Activated CD4-positive, alpha-beta T cell treated with anti-CD3 and anti-CD28 coated beads, Interleukin-2, amount 50 U/mL, for 48 hours (primary cell): ENCODE results near the gene STPG1.
A peak's percentile ranks its signal among the peaks of the same experiment; 100 is the strongest.

Experiments
- DNase-seq, 2 experiments: peaks; one replicate each; pipeline ENCODE4 v3.0.0-alpha.2; 2020

The STPG1 gene

DNA sequence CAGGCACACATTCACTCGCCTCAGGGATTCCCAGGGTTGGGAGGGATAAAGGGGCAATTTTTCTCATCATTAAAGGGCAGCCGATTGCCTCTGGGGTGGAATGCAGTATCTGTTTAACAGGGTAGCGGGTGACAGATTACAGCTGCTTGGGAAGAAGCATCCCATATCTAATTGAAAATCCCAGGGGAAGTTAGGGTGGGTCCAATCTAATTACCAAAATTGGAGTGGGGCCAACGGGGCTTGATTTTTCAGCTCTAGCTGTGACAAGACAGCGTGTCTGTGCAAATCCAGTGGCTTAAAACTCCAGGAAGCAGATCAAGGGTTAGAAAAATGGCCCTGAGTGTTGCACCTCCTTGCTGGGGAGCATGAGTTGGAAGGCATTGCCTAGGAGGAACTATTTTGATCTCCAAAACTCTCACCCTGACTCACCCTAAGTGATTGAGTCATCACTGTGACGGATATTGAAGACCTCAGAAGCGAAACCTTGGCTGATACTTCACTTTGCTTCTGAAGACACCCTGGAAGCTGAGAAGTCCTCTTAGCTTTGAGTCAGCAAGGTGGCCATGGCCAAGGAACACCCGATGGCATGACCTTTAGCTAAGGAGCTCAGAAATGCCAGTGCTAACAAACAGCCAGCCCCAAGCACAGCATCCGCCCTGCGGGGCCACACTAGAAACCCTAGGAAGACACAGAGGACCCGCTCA is 48.5 kb downstream of the STPG1 start:
- peak; percentile 36 to 52 for DNase-seq

DNA sequence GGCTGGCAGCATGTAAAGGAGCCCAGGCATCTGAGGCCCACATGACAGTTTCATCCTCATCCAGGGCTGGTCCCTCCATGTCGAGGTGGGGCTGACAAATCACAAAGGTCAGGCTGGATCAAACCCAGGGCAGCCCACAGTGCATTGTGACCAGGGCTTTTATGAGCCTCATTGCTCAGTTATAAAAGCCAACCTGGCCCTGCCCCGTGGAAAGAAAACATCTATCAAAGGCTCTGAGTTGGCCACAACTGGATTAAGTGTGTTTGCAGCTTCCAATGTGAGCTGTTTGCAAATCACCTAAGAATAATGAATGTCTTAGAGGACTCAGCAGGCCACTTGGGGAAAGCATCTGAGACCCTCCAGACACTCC is 49.0 kb downstream of the STPG1 start:
- DNase-seq: no peak

GRCh38 chr1:24363994-24364393 is 49.6 kb downstream of the STPG1 start:
- no peak for DNase-seq

DNA sequence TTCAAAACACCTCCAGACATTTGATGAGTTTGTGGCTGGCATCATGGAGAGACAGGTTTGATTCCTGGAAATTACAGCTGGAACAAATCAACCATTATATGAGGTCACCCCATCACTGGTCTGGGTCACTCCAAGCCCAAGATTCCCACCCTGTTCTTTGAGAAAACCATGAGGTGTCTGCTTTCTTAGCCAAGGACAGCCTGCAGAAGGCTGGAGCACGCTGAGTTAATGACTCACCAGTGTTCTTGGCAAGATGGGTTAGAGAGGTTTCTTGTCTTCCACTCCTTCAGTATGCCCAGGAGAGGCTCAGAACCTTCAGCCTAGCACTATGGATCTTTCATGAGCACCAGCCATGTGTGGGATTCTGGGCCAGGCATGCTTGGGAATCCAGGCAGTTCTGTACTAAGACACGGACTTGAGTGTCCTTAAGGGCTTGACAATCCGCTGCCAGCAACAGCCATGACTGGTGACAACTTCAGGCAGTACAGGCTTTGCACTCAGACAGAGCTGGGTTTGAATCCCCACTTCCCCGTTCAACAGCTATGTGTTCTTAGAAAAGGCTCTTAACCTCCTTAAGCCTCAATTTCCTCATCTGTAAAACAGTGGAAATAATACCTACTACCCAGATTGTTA is 50.5 kb downstream of the STPG1 start:
- no peak for DNase-seq

GRCh38 chr1:24362396-24362795 is 51.2 kb downstream of the STPG1 start:
- DNase-seq: no peak

GRCh38 chr1:24361811-24362210 is 51.8 kb downstream of the STPG1 start:
- DNase-seq: no peak

- no peak for DNase-seq
Measured at GRCh38 chr1:24360681-24361080, 52.9 kb downstream of the STPG1 start.

DNA sequence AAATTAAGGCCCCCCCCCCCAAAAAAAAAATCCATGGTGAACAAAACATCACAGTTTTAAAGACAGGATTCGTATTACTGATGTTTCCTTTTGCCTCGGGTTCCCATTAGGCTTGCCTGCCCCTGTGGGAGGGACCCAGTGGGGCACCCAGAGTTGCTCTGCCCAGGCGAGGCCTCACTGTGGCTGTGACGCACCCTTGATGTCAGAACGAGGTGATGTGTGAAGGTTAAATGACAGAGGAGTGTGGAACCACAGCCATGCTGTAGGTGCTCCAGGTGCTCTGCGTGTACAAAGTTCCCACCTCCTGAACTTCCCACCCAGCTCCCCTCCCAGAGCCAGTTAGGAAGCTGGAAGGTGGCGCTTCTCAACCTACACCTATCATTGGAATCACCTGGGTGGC is 56.5 kb downstream of the STPG1 start:
- DNase-seq: no peak

- no peak for DNase-seq
Measured at GRCh38 chr1:24355466-24355865, 58.1 kb downstream of the STPG1 start.

GRCh38 chr1:24353292-24353891 is 60.2 kb downstream of the STPG1 start:
- no peak for DNase-seq

- peak; percentile 72 to 81 for DNase-seq
Measured at GRCh38 chr1:24351918-24352627, 61.5 kb downstream of the STPG1 start.

GRCh38 chr1:24351247-24351646 is 62.3 kb downstream of the STPG1 start:
- peak; percentile 13 to 14 for DNase-seq

DNA sequence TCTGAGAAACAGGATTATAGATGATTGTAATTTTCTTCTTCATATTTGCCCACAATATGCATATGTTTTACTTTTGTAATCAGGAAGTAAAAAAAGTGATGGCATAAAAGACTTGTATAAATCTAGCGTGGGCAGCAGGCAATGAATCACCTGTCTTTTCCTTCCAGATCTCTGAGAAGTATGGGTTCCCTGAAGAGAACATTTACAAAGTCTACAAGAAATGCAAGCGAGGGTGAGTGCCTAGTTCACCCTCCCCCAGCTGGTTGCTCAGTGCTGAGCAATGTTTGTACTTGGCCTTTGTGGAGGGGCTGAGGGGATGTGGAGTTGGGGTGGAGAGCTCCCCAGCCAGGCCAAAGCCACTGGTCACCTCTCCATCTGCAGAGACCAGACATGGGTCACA is 63.7 kb downstream of the STPG1 start:
- DNase-seq: peak; percentile 24 to 27

DNA sequence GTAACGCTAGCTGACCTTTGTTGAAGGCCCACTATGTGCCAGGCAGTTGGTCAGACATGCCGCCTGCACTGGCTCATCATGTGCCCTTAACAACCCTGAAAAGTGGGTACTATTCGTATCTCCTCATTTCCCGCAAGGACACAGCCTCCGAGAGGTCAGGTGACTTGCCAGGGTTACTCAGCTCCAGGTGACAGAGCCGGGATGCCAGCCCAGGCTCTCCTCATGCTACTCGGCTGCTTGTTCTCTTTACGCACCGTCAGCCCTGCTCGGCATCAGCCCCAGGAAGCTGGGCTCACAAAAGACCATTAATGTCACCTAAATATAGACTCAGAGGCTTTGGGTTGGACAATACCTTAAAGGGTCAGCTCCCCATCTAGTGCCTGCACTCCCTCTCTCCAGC is 65.4 kb downstream of the STPG1 start:
- no peak for DNase-seq

DNA sequence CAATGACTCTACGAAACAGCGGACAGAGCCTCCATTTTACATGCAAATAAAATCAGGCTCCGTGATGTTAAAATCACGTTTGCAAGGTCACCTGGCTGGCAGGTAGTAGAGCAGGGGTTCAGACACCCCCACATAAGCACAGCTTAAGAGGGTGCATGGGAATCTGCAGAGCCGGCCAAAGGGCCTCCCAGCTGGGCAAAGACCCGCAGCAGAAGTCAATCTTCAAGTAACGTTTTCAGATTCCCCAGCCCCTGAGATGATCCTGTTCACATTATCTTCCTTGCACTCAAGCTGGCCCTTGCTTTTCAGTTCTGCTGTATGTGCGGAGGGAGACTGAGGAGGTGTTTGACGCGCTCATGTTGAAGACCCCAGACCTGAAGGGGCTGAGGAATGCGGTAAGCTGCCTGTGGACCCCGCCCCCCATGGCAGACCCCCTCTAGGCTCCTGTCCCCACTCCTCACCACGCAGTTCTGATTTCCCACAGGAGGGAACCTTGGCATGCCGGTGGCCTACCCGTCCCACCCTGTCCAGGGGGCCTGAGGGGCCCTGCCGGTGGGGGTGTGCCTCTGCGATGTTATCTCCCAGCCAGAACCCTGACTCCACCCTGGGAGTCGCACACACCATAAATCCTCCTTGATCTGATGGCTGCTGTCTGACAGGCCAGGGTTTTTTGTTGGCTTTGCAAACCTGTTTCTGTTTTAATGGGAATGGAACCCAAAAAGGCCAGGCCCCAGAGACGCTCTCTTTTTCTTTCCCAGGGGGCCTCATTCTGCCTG is 66.2 kb downstream of the STPG1 start:
- DNase-seq: no peak

GRCh38 chr1:24345334-24345733 is 68.2 kb downstream of the STPG1 start:
- no peak for DNase-seq

DNA sequence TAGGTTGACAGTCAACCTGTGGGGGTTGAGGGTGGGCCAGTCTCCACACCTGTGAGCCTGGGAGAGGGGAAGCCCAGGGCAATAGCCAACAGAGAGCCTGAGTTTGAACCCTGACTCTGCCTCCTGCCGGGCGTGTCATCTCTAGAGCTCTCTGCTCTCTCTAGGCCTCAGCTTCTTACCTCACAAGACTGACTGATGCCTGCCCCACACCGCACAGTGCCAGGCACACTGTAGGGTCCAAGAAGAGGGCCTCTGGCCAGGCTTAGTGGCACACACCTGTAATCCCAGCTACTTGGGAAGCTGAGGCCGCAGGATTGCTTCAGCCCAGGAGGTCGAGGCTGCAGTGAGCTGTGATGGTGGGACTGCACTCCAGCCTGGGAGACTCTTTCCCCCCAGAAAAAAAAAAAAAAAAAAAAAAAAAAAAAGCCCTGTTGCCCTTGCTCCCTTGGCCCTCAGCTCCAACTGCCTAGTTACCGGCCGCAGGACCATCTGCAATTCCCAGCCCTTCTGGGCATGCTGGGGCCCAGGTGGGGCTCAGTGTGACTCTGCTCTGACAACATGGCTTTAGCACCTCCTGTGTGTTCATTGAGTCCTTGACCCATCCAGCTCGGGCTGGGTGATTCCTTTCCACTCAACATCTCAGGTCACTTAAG is 69.4 kb downstream of the STPG1 start:
- no peak for DNase-seq

- no peak for DNase-seq
Measured at GRCh38 chr1:24343412-24344089, 70.0 kb downstream of the STPG1 start.

DNA sequence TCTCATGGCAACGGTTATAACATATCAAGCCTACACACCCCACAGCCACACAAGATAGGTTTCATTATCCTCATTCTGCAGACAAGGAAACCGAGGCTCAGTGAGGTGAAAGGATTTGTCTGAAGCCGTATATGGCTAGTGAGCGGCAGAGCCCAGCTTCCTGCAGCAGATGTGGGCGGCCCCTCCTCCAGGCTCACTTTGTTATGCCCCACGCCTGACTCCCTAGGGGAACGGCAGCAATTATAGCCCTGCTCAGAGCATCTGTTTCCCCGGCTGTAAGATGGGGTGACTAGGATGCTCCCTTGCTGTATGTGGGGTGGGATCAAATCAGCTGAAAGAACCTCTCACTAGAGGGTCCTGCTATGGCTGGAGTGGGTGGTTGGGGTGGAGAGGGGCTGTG is 72.3 kb downstream of the STPG1 start:
- DNase-seq: no peak

GRCh38 chr1:24340770-24341169 is 72.8 kb downstream of the STPG1 start:
- no peak for DNase-seq

- DNase-seq: no peak
Measured at GRCh38 chr1:24339996-24340395, 73.6 kb downstream of the STPG1 start.

- no peak for DNase-seq
Measured at GRCh38 chr1:24338447-24338846, 75.1 kb downstream of the STPG1 start.
